Heart left ventricle (tissue), 16 donors: ENCODE data around the gene TBX18. TPM values are rescaled to one million over a fixed set of nuclear protein-coding genes. Genes with fewer than 3 reads are reported as not detected.

Source experiments
- ATAC-seq, 4 donors: fragments of 200-7000 bp; cut with Tn5 transposase; one replicate each; pipeline ENCODE4 v1.9.1; 2020 to 2022; ENCODE audit warnings: moderate library complexity in 4 of 4, mild to moderate bottlenecking in 3 of 4, moderate number of reproducible peaks in 1 of 4
- DNase-seq, 5 donors: peaks; one replicate each; pipeline ENCODE4 v3.0.0-alpha.2; 2020
- H3K27ac ChIP-seq, 12 donors: fragments of 200-600 bp; sonication (generic) in 4 of 12; one replicate each; pipeline versions ENCODE4 v1.5.0 to v1.8.0; 2016 to 2022; ENCODE audit warnings: mild to moderate bottlenecking in 2 of 12
- H3K27me3 ChIP-seq, 9 donors: fragments of 200-600 bp; sonication (generic) in 2 of 9; one replicate each; pipeline versions ENCODE4 v1.5.1 to v1.8.0; 2016 to 2022; ENCODE audit warnings: mild to moderate bottlenecking in 3 of 9
- H3K36me3 ChIP-seq, 9 donors: fragments of 200-600 bp; sonication (generic) in 2 of 9; one replicate each; pipeline versions ENCODE4 v1.5.0 to v1.8.0; 2018 to 2022; ENCODE audit warnings: mild to moderate bottlenecking in 2 of 9
- H3K4me1 ChIP-seq, 12 donors: fragments of 200-600 bp; sonication (generic) in 4 of 12; one replicate each; pipeline versions ENCODE4 v1.5.0 to v1.8.0; 2016 to 2022; ENCODE audit warnings: mild to moderate bottlenecking in 3 of 12
- H3K4me3 ChIP-seq, 12 donors: fragments of 200-600 bp; sonication (generic) in 4 of 12; one replicate each; pipeline versions ENCODE4 v1.5.0 to v1.8.0; 2017 to 2022; ENCODE audit warnings: mild to moderate bottlenecking in 9 of 12, moderate library complexity in 4 of 12
- H3K9me3 ChIP-seq, 12 donors: fragments of 200-600 bp; sonication (generic) in 4 of 12; one replicate each; pipeline versions ENCODE4 v1.5.0 to v1.8.0; 2016 to 2022; ENCODE audit warnings: mild to moderate bottlenecking in 1 of 12
- POLR2A ChIP-seq, 2 donors: fragments of 450-650 bp; IDR thresholded peaks; one replicate each; pipeline ENCODE4 v1.6.1; 2017; ENCODE audit warnings: antibody characterized with exemption in 2 of 2, mild to moderate bottlenecking in 2 of 2, moderate library complexity in 2 of 2
- WGBS, 4 donors: extraction: QIAGEN DNeasy Blood & Tissue Kit in 2 of 4; methylation state at CpG; one replicate each; pipeline versions ENCODE4 v1.1.5 to v1.1.7; 2013 to 2018; 5-methylcytosine and 5-hydroxymethylcytosine counted together
- intact Hi-C, 10 donors: fragments of 100-400 bp; cut with DNase I; formaldehyde crosslinking; loops; one replicate each; pipeline versions ENCODE4 v1.11.1 to v1.14.2; 2022
- polyA plus RNA-seq, 2 donors: library from polyadenylated mRNA; stranded (reverse); fragments of 200-250 nt; gene quantifications; one replicate each; pipeline ENCODE4 v1.2.3, GENCODE V29; 2013
- total RNA-seq, 9 donors: library from RNA; depleted of rRNA in 2 of 9; stranded (reverse); fragments of >200 nt in 2 of 9; fragmentation: NEBNext Ultra II Directional in 3 of 9; extraction: Animal tissue kit (Norgen Biotek cat#: 25700) in 3 of 9; gene quantifications; one replicate each; pipeline versions ENCODE4 v1.1.0 to v1.2.4, GENCODE V29; 2016 to 2023
- TF ChIP-seq, protein P1 (sequence below), 12 donors: fragments of 200-600 bp; sonication (generic) in 4 of 12; IDR thresholded peaks; one replicate each; pipeline versions ENCODE4 v1.5.0 to v1.8.0; 2018 to 2022; ENCODE audit warnings: antibody characterized with exemption in 12 of 12, mild to moderate bottlenecking in 5 of 12
- donor health status: ischemic (EF 13 %, LVEDD 7.1; RV severe dilation, severe dysfunction).
- donor health status: healthy with polysubstance abuse.
- donor health status: DM: no; HTN: yes; CAD: no.
- donor health status: DM: no; HTN: no; CAD: no.
- donor health status: ischemic (EF 25% LVEDD 6.9; RV normal size, moderate dysfunction).
- donor health status: ischemic (EF 25% LVEDD 5.7; RV mildly dilated, moderate dysfunction).
- donor health status: healthy.
- donor health status: DM: yes; HTN: yes; CAD: no.
- donor health status: ischemic (EF 35%, LVEDD 5.7; RV mildly dilated, moderate dysfunction).
- donor health status: nonischemic (EF 11% LVEDD 7.7; RV severe dilation, severe dysfunction).
- donor health status: DM: yes; HTN: yes; CAD: no.
- donor health status: PGD.
- donor health status: ischemic (EF 29% LVEDD 5.4; RV normal size, mild dysfunction).
- donor health status: nonischemic (EF 23%, LVEDD 6.1; RV moderate dilation, normal function).

TBX18 gene
- total and polyA plus RNA-seq, 11 donors, result 1.3 to 14.9 (median 2.3) TPM

DNA sequence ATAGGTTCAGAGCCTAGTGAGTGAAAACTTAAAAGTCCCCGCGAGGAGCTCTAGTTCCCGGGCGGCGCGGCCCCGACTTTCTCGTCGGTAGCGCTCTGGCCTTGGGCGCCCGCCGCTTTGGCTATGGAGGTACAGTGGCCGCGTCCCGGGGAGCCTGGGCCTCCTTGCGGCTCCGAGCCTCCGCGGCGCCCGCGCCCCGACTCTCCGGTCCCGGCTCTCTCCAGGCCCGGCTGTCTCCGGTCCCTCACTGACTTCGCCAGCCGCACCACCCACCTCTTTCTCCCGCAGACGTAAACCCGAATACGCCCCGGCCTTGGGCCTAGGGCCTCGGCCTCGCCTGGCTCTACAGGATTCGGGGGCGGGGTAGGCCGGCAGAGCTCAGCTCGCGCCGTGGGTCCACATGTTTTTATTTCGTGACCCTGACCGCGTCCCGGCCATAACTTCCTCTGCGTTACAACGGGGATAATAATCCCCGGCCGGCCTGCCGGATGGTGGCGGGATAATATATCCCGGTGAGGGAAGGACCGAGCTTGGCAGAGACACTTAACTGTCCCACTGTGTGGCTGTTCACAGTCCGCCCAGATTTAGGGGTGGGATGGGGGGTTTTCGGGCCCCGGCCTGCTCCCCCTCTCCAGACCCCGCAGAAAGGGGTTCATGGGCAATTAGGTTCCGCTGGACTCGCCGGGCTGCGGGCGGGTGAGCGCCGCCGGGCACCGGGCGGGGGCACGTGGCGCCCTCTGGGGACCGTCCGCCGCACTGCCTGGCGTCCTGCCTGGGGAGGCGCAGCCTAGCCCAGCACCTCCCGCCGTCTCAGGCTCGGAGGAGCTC is 10.0 kb upstream of the TBX18 start:
- peaks cover 0 to 19% (median 2%) of the 10 kb centered on the region in 12 donors for H3K4me1 ChIP-seq
- intact Hi-C loops, result loop anchor here in 4 of 10 donors (5.0 to 10.0 kb wide), 4 partner anchors 230 to 352 kb away; no protein-coding TSS in a partner anchor
- H3K27me3 ChIP-seq, result peaks cover 21 to 95% (median 61%) of the 10 kb centered on the region in 9 donors
- no peaks in the 10 kb centered on the region for H3K9me3 ChIP-seq
- no peaks in the 10 kb centered on the region for H3K36me3 ChIP-seq
- peak overlapping the region; percentile 23 to 65 (median 52) for H3K4me3 ChIP-seq
- no peak for TF ChIP-seq POLR2A (IDR thresholded peaks at IDR 0.05)
- TF ChIP-seq, protein P1, sequence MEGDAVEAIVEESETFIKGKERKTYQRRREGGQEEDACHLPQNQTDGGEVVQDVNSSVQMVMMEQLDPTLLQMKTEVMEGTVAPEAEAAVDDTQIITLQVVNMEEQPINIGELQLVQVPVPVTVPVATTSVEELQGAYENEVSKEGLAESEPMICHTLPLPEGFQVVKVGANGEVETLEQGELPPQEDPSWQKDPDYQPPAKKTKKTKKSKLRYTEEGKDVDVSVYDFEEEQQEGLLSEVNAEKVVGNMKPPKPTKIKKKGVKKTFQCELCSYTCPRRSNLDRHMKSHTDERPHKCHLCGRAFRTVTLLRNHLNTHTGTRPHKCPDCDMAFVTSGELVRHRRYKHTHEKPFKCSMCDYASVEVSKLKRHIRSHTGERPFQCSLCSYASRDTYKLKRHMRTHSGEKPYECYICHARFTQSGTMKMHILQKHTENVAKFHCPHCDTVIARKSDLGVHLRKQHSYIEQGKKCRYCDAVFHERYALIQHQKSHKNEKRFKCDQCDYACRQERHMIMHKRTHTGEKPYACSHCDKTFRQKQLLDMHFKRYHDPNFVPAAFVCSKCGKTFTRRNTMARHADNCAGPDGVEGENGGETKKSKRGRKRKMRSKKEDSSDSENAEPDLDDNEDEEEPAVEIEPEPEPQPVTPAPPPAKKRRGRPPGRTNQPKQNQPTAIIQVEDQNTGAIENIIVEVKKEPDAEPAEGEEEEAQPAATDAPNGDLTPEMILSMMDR (IDR thresholded peaks at IDR 0.05), result peak; percentile 20 to 62 (median 46)
- WGBS, 4 donors, result 1 to 2% (median 1%) methylated on average over 54 to 79 of the region's 79 CpGs
- ATAC-seq (peak; percentile 36 to 86 (median 80)), DNase-seq (peak; percentile 25 to 72 (median 47))
- peak overlapping the region; percentile 30 to 80 (median 66) for H3K27ac ChIP-seq

DNA sequence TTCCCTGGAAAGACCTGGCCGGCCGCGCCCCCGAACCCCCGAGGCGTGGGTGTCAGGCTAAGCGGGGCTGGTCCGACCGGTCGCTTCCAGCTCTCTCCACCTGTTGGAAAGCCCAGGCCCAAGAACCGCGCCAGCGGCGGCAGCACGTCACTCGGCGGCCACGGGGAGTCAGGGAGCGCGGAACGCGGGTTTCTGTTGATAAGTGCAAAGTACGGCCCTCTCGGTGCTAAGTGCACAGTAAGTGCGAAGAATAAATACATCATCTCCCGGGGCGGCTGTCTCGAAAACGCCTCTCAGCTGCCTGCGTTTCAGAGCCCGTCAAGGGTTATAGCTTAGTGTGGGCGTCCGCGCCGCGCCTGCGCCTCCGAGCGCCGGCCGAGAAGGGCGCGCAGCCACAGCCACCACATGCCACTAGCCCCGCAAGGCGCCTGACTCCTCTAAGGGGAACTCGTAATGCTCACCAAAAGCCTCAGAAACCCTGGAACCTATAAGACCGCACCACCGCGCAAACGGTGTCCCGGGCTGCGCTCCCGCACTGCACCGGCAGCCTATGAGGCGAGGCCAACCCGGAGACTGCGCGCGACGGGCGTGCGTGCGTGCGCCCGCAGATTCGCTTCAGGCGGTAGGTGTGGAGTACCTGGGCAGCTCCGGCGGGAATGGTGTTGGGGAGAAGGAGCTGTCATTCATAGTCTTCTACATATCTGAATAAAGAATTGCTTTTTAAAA is 9.2 kb upstream of the TBX18 start:
- Histone ChIP-seq H3K36me3 (no peaks in the 10 kb centered on the region), H3K27ac (peak overlapping the region; percentile 30 to 80 (median 66)), H3K9me3 (no peaks in the 10 kb centered on the region), H3K27me3 (peaks cover 21 to 98% (median 67%) of the 10 kb centered on the region in 9 donors), H3K4me3 (peak overlapping the region; percentile 23 to 65 (median 52)), H3K4me1 (peaks cover 0 to 19% (median 2%) of the 10 kb centered on the region in 12 donors)
- peak in 3 of 4 donors; percentile 41 to 71 (median 62) for ATAC-seq
- peak in 3 of 5 donors; percentile 41 to 73 (median 41) for DNase-seq
- no peak for TF ChIP-seq POLR2A (IDR thresholded peaks at IDR 0.05)
- 1 to 3% (median 2%) methylated on average over 22 to 69 of the region's 69 CpGs for WGBS, 4 donors
- intact Hi-C loops, result loop anchor here in 4 of 10 donors (5.0 to 10.0 kb wide), 4 partner anchors 231 to 351 kb away; no protein-coding TSS in a partner anchor

DNA sequence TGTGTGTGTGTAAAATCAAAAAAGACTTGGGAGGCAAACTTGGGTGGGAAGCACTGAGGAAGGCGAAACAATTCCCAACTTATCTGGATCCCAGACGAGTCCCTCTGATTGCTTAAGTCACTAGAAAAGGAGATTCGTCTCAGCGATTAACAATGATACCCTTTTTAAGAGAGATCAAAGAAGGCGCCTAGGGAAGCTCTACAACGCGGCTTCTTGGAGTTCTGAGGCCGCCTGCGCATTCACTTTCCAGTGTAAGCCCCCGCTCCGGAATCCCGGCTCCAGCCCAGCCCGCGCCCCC is 8.7 kb upstream of the TBX18 start:
- peaks cover 21 to 98% (median 67%) of the 10 kb centered on the region in 9 donors for H3K27me3 ChIP-seq
- H3K27ac ChIP-seq, result peak overlapping the region; percentile 30 to 80 (median 66)
- TF ChIP-seq, protein P1 (IDR thresholded peaks at IDR 0.05), result no peak
- TF ChIP-seq POLR2A (IDR thresholded peaks at IDR 0.05), result no peak
- DNase-seq, result no peak
- H3K36me3 ChIP-seq, result no peaks in the 10 kb centered on the region
- 1 to 3% (median 1%) methylated on average over 6 to 14 of the region's 14 CpGs for WGBS, 4 donors
- H3K9me3 ChIP-seq, result no peaks in the 10 kb centered on the region
- peak in 1 of 4 donors; percentile 2 for ATAC-seq
- H3K4me1 ChIP-seq, result peaks cover 0 to 19% (median 2%) of the 10 kb centered on the region in 12 donors
- H3K4me3 ChIP-seq, result peak overlapping the region; percentile 23 to 65 (median 52)
- intact Hi-C loops, result loop anchor here in 4 of 10 donors (5.0 to 10.0 kb wide), 4 partner anchors 232 to 351 kb away; no protein-coding TSS in a partner anchor

DNA sequence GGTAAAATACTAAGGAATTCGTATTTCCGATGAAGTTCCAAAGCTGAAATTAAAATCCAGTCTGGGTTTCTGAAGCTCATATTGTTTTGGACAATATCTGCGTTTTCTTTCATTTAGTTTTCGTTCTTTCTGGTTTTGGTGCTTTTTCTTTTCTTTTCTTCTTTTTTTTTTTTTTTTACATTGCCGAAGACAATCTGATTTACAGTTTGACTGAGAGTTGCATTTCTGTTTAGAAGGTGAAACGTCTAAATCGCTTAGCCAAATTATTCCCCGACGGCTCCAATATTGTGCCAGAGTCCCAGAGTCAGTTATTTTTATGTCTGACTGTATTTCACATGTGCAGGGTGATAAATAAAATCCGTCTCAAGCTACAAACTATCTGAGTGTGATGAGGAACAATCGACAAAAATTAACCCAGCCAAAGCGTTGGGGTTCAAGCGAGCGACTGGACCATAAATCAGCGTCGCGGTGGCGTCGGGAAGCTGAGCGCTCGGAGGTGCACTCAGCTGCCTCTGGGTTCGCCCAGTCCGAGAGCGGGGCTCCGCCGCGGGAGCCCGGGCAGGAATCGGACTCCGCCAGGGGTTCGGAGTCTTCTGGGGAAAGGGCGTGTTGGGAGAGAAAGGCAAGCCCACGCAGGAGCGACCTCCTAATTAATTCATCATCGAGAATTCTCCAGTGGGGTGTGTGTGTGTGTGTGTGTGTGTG is 8.2 kb upstream of the TBX18 start:
- Histone ChIP-seq H3K4me3 (peak overlapping the region in 10 of 12 donors; percentile 44 to 65 (median 54)), H3K36me3 (no peaks in the 10 kb centered on the region), H3K9me3 (no peaks in the 10 kb centered on the region), H3K27ac (peak overlapping the region in 10 of 12 donors; percentile 15 to 80 (median 66)), H3K4me1 (peaks cover 0 to 19% (median 2%) of the 10 kb centered on the region in 12 donors), H3K27me3 (peaks cover 21 to 98% (median 71%) of the 10 kb centered on the region in 9 donors)
- peak in 1 of 5 donors; percentile 66 for DNase-seq
- no peak for TF ChIP-seq POLR2A (IDR thresholded peaks at IDR 0.05)
- TF ChIP-seq, protein P1 (IDR thresholded peaks at IDR 0.05), result no peak
- no peak for ATAC-seq
- intact Hi-C loops, result loop anchor here in 4 of 10 donors (5.0 to 10.0 kb wide), 4 partner anchors 232 to 350 kb away; no protein-coding TSS in a partner anchor
- 5 to 8% (median 7%) methylated on average over 26 to 35 of the region's 35 CpGs for WGBS, 4 donors
